SK-N-SH treated with all-trans-retinoic acid at 6 μM for 48 hours (cell line): ENCODE measurements around the gene LSM12.

Experiments
- ARNTL ChIP-seq: fragments of 450-650 bp; formaldehyde crosslinking; IDR thresholded peaks from 2 replicates; pipeline ENCODE4 v1.5.0; 2020; ENCODE audit warnings: low read depth, mild to moderate bottlenecking, moderate library complexity, borderline replicate concordance
- CSDC2 ChIP-seq: fragments of 250-450 bp; sonication (Bioruptor Pico); IDR thresholded peaks from 2 replicates; pipeline ENCODE4 v1.5.0; 2020; ENCODE audit warnings: mild to moderate bottlenecking, moderate library complexity
- ESRRG ChIP-seq: fragments of 250-450 bp; sonication (Bioruptor Pico); IDR thresholded peaks from 2 replicates; pipeline ENCODE4 v1.6.1; 2021; ENCODE audit warnings: mild to moderate bottlenecking
- GLIS3 ChIP-seq: fragments of 250-450 bp; sonication (Bioruptor Pico); IDR thresholded peaks from 2 replicates; pipeline ENCODE4 v1.5.0; 2020; ENCODE audit warnings: mild to moderate bottlenecking, moderate library complexity
- POU6F1 ChIP-seq: fragments of 250-450 bp; sonication (Bioruptor Pico); IDR thresholded peaks from 2 replicates; pipeline ENCODE4 v1.8.0; 2021; ENCODE audit warnings: low read depth, mild to moderate bottlenecking, moderate library complexity, borderline replicate concordance
- RARB ChIP-seq: fragments of 250-450 bp; sonication (Bioruptor Pico); IDR thresholded peaks from 2 replicates; pipeline ENCODE4 v1.8.0; 2021; ENCODE audit warnings: mild to moderate bottlenecking, moderate library complexity
- TOX ChIP-seq: fragments of 250-450 bp; sonication (Bioruptor Pico); IDR thresholded peaks from 2 replicates; pipeline ENCODE4 v1.8.0; 2021; ENCODE audit warnings: mild to moderate bottlenecking, moderate library complexity, borderline replicate concordance
- TSHZ2 ChIP-seq: fragments of 250-450 bp; sonication (Bioruptor Pico); IDR thresholded peaks from 2 replicates; pipeline ENCODE4 v1.5.0; 2020; ENCODE audit warnings: mild to moderate bottlenecking, moderate library complexity
- ZFP3 ChIP-seq: fragments of 250-450 bp; sonication (Bioruptor Pico); IDR thresholded peaks from 2 replicates; pipeline ENCODE4 v1.5.0; 2020; ENCODE audit warnings: mild to moderate bottlenecking, moderate library complexity
- ZFP30 ChIP-seq: fragments of 450-650 bp; formaldehyde crosslinking; IDR thresholded peaks from 2 replicates; pipeline ENCODE4 v1.5.0; 2022; ENCODE audit warnings: mild to moderate bottlenecking, moderate library complexity

GRCh38 chr17:44011876-44012275 lies 54.6 kb downstream of the LSM12 start:
- TF ChIP-seq ESRRG (CRISPR knock-in tag) (no peak), ZFP30 (no peak), GLIS3 (CRISPR knock-in tag) (no peak), ZFP3 (CRISPR knock-in tag) (no peak), RARB (no peak), TSHZ2 (CRISPR knock-in tag) (no peak), CSDC2 (no peak), TOX (no peak), POU6F1 (CRISPR knock-in tag) (no peak), ARNTL (CRISPR knock-in tag) (no peak)
